MCF 10A (cell line): ENCODE results near the gene LMNA. TPM values are rescaled to one million over a fixed set of nuclear protein-coding genes. Genes with fewer than 3 reads are reported as not detected.
A peak's percentile ranks its signal among the peaks of the same experiment; 100 is the strongest.

ENCODE experiments used
- BruUV-seq: library from RNA; stranded (reverse); fragments of 400-500 nt; replicated peaks from 2 replicates; lab custom pipeline; 2021; lab: Mats Ljungman, UMichigan
- CTCF ChIA-PET: fragments of 300-600 bp; sonication (Branson Sonifier 250); formaldehyde crosslinking; extraction: SDS; loops from one replicate; lab custom pipeline; 2021; ENCODE audit warnings: antibody characterized with exemption, inconsistent platforms; lab: Yijun Ruan, JAX
- POLR2A ChIA-PET: fragments of 300-600, 350-650 bp; sonication (Branson Sonifier 250); formaldehyde crosslinking; extraction: SDS; loops from one replicate; lab custom pipeline; 2020; ENCODE audit warnings: antibody characterized with exemption, inconsistent platforms; lab: Yijun Ruan, JAX
- DNase-seq: peaks from one replicate; pipeline ENCODE4 v3.0.0-alpha.2; 2018; ENCODE audit not compliant: unreplicated experiment
- H3K27ac Mint-ChIP-seq: one replicate; pipeline ENCODE4 v1.8.0; 2022; ENCODE audit warnings: mild to moderate bottlenecking, low read depth, mixed read lengths; ENCODE audit not compliant: unreplicated experiment
- H3K27me3 Mint-ChIP-seq: one replicate; pipeline ENCODE4 v1.8.0; 2022; ENCODE audit warnings: mixed read lengths; ENCODE audit not compliant: insufficient read depth, unreplicated experiment
- H3K36me3 Mint-ChIP-seq: one replicate; pipeline ENCODE4 v1.8.0; 2022; ENCODE audit warnings: mild to moderate bottlenecking, moderate library complexity, mixed read lengths; ENCODE audit not compliant: insufficient read depth, unreplicated experiment
- H3K4me1 Mint-ChIP-seq: one replicate; pipeline ENCODE4 v1.8.0; 2022; ENCODE audit warnings: mixed read lengths; ENCODE audit not compliant: insufficient read depth, unreplicated experiment
- H3K4me3 Mint-ChIP-seq: one replicate; pipeline ENCODE4 v1.8.0; 2022; ENCODE audit warnings: mild to moderate bottlenecking, moderate library complexity, mixed read lengths; ENCODE audit not compliant: unreplicated experiment
- H3K9me3 Mint-ChIP-seq: one replicate; pipeline ENCODE4 v1.8.0; 2022; ENCODE audit warnings: mixed read lengths; ENCODE audit not compliant: unreplicated experiment
- CTCF ChIP-seq: fragments of 200-600 bp; IDR thresholded peaks from one replicate; pipeline ENCODE4 v1.8.0; 2022; ENCODE audit warnings: antibody characterized with exemption, mild to moderate bottlenecking; ENCODE audit not compliant: unreplicated experiment
- intact Hi-C: fragments of 100-400 bp; cut with micrococcal nuclease; formaldehyde crosslinking; loops from 2 replicates; pipeline ENCODE4 v1.14.1; 2022
- total RNA-seq: library from RNA; stranded (reverse); gene quantifications from 2 replicates; pipeline ENCODE4 v1.2.3, GENCODE V29; 2022

LMNA gene
- total RNA-seq, 1 experiment from 2014 or later = 716 TPM

- intact Hi-C loops = no loop called here
- no peak overlapping the region for H3K27ac Mint-ChIP-seq
- no TSS peak for BruUV-seq
- no peak for TF ChIP-seq CTCF
- no peaks in the 10 kb centered on the region for H3K36me3 Mint-ChIP-seq
- H3K27me3 Mint-ChIP-seq = no peaks in the 10 kb centered on the region
- CTCF ChIA-PET = interaction anchor here (1.1 to 26.9 kb wide), 2 partner anchors 14 to 52 kb away, joined by 6 to 1892 read pairs; partner anchors contain the start of genes LMNA and SEMA4A
- DNase-seq = no peak
- POLR2A ChIA-PET = interaction anchor here (0.6 to 1.0 kb wide), 2 partner anchors 26 to 62 kb away, joined by 3 read pairs; no protein-coding TSS in a partner anchor
- H3K4me3 Mint-ChIP-seq = peak overlapping the region; percentile 78
- peaks cover 8% of the 10 kb centered on the region for H3K4me1 Mint-ChIP-seq
- no peaks in the 10 kb centered on the region for H3K9me3 Mint-ChIP-seq
Observed at GRCh38 chr1:156081180-156081916, 33.2 kb upstream of the LMNA start.

- H3K27ac Mint-ChIP-seq = no peak overlapping the region
- ChIA-PET POLR2A (interaction anchor here (0.6 to 1.2 kb wide), 3 partner anchors 27 to 201 kb away, joined by 3 read pairs; partner anchors contain the start of gene SMG5), CTCF (interaction anchor here (0.9 to 26.9 kb wide), 4 partner anchors 9 to 52 kb away, joined by 3 to 1892 read pairs (median 8); partner anchors contain the start of genes LMNA and SEMA4A)
- no peak for DNase-seq
- no peaks in the 10 kb centered on the region for H3K9me3 Mint-ChIP-seq
- intact Hi-C loops = no loop called here
- peak overlapping the region; percentile 78 for H3K4me3 Mint-ChIP-seq
- peaks cover 10% of the 10 kb centered on the region for H3K4me1 Mint-ChIP-seq
- BruUV-seq = no TSS peak
- no peak for TF ChIP-seq CTCF
- no peaks in the 10 kb centered on the region for H3K27me3 Mint-ChIP-seq
- no peaks in the 10 kb centered on the region for H3K36me3 Mint-ChIP-seq
Observed at GRCh38 chr1:156081917-156082308, 32.6 kb upstream of the LMNA start.

GRCh38 chr1:156082309-156083091, 32.0 kb upstream of the LMNA start, which contains the start of gene MEX3A:
TSS of gene MEX3A (minus strand) at chr1:156082465. CDS start at chr1:156081998, 467 bp downstream.
- TF ChIP-seq CTCF = no peak
- Mint-ChIP-seq H3K4me3 (peak within 1 kb of the TSS; percentile 78), H3K27me3 (no peaks in the 10 kb centered on the region), H3K9me3 (no peaks in the 10 kb centered on the region), H3K4me1 (peaks cover 10% of the 10 kb centered on the region), H3K27ac (no peak within 1 kb of the TSS), H3K36me3 (no peaks in the 10 kb centered on the region)
- ChIA-PET CTCF (interaction anchor here (0.9 to 26.9 kb wide), 6 partner anchors 9 to 146 kb away, joined by 3 to 1892 read pairs (median 122); partner anchors contain the start of genes LMNA and SEMA4A), POLR2A (interaction anchor here (1.0 to 28.2 kb wide), 5 partner anchors 25 to 200 kb away, joined by 3 to 960 read pairs (median 3); partner anchors contain the start of genes LAMTOR2, LMNA and SMG5)
- no TSS peak for BruUV-seq
- intact Hi-C loops = no loop called here
- peak; percentile 66 for DNase-seq
